Activated CD4-positive, CD25-positive, alpha-beta regulatory T cell treated with anti-CD3 and anti-CD28 coated beads, Interleukin-2, amount 50 U/mL, for 24 hours (primary cell): ENCODE results near the gene GLDC.
"Not testable (repeated sequence)": the region's sequence is repeated elsewhere in the genome, so short reads cannot be mapped to it uniquely, and the experiment has no call there.

Experiments
- ATAC-seq, 2 donors: fragments of 150-1000 bp; cut with Tn5 transposase; one replicate each; pipeline ENCODE4 v1.10.0; 2021; ENCODE audit warnings: mild to moderate bottlenecking in 1 of 2, moderate library complexity in 1 of 2

Gene GLDC

DNA sequence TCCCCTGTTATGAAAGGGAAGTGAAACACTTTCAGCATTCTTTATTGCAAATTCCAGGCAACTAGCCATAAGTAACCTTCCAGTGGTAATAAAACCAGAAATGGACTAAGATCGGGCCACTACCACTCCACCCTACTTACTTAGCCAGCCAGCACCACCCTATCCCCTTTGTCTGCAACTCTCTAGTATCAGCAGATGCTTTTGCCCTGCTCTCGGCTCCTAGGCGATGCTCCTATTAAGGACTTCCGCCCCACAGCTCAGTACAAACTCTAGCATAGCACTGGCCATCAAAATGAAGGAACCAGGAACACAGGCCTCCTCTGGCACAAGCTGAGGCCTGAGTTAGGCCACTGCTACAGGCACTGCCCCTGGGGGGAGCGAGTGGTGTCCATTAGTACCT, 81.2 kb downstream of the GLDC start:
- no peak for ATAC-seq

DNA sequence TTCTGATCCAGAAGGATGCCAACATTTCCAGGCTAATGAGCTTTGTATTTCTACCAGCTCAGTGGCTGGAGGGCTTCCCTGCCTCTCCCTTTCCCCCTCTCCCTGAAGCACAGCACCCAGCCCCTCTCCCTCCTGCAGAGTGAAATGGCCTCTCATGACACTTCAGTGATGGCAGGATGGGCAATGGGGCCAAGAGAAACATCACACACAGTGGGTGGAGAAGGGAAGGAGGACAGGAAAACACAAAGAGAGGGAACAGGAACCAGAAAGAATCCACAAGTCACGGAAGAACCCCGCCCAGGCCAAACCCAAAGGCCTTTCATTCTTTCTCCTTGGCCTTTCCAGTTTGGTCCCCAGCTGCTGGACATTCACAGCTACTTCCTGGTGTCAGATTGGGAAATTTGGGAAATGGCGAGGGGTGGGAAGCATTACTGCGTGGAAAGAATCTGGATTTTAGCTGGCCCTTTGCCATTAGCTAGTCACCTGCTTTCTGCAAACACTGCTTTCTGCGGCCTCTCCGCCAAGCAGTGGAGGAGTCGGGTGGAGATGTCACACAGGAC, 82.6 kb downstream of the GLDC start:
- no peak for ATAC-seq

DNA sequence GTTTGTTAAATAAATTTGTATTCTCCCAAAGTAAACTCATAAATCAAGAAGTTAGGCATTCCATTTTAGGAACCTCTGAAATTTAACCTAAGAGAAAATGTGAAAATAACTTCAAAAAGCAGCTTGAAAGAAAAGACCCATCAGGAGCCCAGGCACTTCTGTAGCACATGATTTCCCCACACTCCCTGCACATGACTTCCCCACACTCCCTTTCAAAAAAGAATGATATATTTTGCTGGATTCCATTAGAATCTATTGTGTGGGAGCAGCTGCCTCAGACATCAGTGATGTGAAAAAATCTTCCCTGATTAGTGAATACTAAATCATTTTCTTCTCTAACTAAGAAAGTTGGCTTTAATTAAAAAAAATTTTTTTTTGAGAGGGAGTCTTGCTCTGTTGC, 83.3 kb downstream of the GLDC start:
- ATAC-seq: no peak

DNA sequence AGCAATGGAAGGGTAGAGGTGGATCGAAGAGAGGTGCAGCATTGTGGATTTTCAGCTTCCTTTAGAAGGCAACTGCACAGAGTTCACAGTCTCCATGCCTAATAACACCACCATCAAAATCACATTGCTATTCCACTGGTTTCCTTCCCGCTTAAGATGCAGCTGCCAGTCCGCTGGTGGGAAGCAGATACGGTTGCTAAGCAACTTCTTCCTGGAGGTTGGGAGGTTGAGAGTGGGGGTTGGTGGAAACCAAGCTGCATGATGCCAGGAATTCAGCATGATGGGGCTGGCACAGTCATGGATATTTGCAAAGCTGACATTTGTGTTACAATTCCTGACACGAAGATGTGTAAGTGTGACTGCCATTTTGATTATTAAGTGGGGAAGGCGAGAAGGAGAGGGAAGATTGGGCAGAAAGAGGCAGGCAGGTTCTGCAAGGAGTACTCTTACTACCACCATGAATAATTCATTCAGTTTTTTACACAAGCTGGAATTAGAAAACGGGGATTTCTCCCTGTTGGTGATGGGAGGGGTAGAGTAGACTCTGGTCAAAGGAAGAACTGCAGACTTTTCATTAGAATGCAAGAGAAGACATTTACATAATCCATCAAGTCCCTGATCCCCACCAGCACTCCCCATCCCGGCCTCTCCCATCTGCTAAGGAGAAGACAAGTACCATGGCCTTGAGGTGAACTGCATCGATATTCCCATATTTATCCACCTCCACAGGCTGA, 87.5 kb downstream of the GLDC start:
- ATAC-seq: no peak

DNA sequence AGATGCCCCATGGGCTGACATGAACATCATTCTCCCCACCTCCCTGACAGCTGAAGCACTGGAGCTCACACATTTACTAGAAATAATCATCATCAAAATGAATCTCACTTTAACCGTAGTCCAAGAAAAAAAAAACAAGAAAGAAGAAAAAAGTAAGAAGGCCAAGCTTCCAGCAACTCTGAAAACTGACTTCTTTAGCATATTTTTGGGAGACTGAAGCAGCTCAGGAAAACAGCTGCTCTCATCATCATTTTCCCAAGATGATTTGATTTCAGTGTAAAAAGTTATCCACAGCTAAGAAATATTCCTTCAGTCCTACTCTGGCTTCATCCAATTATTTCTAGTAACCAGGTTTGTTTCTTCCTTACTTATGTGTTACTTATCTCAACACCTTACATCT, 91.7 kb downstream of the GLDC start:
- no peak for ATAC-seq

DNA sequence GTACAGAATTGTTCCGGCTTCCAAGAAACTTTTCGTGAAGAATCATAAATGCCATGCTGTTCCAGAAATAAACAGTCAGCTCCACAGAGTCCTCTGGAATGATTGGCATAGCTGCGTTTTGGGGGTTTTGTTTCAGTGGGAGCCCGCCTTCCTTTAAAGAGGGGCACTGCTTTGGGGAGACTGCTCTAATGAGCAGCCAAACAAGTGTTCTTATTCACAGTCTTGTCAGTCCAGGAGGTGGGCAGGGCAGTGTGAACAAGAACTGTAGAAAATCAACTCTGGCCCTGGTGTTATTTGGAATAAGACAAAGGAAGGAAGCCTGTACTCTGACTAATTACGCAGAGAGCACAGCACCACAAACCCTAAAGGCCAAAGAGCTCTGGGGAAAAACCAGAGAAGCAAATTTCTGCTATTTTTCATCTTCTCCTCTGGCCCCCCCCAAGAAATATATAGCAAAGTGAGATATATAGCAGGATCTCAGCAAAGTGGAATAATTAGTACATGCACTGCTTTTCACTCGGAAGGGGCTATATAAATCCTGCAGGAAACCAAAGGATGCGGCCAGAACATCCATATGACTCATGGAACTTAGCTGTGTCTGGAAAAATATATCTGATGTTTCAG, 92.9 kb downstream of the GLDC start:
- ATAC-seq: no peak

DNA sequence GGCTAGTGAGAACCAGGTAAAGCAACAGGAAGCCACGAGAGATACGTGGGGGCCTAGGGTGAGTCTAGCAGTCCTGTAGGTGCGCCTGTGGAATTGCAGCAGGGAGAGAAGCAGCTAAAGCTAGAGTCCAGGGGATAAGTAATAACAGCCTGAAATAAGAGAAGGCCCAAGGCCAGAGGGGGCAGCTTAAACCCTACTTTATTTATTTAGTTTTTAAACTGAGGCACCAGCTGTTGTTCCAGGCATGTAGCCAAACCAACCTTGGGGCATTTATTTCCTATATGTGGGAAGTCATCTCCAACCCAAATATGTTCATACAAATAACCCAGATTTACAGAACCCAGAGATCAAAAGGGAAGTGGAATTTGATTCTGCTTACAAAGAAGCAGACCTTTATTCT, 93.5 kb downstream of the GLDC start:
- ATAC-seq: no peak

DNA sequence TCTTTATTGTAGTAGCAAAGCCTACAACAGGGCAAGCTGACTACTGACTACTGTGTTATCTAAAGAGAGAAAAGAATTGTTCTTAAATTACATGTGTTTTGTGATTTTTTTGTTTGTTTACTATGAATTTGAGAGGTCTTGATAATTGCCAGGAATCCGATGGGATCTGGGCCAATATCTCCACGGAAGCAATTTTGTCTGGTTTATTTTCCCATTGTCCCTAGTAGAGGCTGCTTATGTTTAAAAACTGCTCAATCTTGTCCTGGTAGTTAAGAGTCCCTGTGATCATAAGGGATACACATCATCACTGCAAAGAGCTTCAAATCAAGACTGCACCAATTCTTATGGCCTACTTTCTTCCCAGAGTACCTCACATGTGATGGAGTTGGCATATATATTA, 94.4 kb downstream of the GLDC start:
- no peak for ATAC-seq

DNA sequence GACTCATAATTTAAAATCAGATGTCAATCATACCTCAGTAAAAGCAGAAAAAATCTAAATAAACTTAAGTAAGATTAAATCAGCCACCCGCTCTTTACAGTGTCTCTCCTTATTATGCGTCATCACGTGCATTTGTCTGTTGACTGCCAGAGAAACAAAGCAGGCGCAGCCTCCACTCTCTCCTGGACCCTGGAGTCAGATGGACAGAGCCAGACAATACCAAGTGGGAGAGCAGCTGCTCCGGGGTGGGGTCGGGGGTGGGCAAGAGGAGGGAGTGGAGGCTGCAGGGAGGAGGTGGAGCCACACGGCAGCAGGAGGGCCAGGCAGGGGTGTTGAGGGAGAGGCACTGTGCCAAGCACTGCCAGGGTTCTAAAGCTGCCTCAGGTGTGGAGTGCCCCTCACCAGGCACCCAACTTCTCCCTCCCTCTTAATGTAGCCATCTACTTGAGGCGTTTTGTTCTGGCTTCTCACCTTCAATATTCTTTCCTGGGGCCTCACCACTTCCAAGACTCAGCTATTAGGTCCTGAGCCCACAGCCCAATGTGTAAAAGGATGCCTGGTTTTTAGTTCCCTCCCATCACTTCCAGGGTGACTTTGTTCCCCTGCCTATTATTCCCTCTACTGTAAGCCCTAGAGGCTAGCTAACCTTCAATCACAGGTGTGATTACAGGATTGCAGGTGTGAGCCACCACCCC, 96.3 kb downstream of the GLDC start:
- no peak for ATAC-seq

DNA sequence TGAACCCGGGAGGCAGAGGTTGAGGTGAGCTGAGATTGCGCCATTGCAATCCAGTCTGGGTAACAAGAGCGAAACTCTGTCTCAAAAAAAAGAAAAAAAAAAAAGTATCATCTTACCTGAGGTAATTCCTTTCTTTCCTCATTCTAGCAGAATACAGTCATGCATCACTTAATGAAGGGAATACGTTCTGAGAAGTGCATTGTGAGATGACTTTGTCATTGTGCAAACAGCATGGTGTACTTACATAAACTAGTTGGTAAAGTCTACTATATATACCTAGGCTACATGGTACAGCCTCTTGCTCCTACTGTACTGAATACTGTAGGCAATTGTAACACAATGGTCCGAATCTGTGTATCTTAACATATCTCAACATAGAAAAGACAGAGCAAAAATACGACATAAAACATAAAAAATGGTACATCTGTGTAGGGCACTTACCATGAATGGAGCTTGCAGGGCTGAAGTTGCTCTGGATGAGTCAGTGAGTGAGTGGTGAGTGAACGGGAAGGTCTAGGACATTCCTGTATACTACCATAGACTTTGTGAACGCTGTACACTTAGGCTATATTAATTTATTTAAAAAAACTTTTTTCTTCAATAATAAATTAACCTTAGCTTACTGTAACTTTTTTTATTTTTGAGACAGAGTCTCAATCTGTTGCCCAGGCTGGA, 100.4 kb downstream of the GLDC start:
- no peak for ATAC-seq

DNA sequence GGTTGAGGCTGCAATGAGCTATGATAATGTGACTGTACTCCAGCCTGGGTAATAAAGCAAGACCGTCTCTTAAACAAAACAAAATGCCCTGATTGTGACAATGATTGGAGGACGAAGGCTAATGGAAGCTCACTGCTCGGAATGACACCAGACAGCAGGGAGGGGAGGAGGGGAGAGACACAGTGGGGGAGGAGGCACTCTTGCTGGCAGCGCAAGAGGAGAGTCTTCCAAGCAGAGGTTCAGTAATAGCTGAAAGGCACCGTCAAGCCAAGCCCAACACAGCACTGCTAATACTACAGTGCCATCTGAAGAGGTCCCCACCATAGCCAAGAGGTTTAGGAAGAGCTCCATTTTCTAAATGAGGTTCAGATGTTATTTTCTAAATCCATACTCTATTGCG, 102.3 kb downstream of the GLDC start:
- no peak for ATAC-seq

DNA sequence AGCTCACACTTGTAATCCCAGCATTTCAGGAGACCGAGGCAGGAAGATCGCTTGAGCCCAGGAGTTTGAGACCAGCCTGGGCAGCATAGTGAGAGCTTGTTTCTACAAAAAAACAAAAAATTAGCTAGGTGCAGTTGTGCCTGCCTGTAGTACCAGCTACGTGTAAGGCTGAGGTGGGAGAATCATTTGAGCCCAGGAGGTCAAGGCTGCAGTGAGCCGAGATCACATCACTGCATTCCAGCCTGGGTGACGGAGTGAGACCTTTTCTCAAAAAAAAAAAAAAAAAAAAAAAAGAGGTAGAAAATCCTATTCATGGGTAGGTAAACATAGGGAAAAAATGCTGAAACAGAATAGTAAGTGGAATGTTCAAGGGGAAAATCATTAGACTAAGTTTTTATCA, 102.9 kb downstream of the GLDC start:
- ATAC-seq: not testable (repeated sequence)

DNA sequence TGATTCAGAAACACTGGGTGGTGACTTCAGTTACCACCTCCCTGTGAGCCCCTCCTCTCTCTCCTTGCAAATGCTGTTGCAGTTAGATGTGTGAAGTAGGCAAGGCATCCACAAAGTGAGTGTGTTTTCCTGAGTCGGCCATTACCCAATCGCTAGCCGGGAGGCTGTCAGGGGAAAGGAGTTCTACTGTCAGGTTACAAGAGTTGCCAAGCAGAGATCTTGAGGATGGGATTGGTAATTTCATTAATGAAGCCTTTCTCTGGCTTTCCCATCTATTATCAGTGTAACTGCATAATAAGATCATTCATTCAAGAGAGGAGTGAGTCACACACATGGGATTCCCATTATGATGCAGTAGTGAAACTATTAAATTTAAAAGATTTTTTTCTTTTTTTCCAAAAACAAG, 106.9 kb downstream of the GLDC start:
- ATAC-seq: no peak

DNA sequence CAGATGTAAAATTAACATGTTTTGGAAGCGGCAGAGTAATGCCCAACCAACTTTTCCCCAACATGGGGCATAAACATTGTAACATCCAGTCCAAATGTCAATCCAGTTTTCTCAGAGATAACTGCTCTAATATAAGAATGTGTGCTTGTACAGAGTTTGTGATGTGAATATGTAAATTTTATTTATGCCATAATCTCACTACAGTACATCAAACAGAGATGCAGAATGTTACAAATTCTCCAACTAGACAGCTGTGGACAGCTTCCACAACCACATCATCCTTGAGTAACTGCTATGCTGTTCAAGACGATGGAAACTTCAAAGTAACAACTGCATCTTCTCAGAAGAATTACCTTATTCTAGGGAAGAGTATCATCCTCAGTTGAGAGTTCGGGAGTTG, 109.9 kb downstream of the GLDC start:
- no peak for ATAC-seq

DNA sequence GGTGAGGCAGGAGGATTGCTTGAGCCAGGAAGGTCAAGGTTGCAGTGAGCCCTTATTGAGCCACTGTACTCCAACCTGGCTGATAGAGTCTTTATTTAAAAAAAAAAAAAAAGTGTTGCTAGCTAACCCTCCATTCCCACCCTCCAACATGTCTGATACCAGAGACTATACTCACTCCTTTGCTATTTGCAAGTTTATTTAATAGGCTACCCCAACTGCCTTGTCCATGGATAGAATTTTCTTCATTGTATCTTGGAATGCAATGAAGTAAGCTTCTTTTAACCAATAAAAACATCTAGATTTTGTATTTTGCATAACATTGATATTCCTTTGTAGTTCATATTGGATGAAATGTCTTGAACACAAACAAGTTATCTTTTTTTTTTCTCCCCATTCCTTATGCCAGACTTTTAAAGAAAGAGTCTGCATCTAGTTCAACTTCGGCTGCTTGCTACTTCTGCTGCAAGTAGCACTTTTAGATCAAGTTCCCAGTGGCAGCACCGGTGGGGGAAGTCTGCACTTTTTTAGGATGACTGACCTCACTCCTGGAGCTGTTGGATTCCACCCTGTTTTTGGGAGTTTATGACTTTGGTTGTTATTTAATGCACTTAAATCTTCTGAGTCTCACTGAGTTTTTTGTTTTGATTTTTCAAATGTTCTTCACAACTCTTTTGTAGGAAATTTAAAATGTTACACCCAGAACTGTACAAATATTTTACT, 120.0 kb downstream of the GLDC start:
- no peak for ATAC-seq

DNA sequence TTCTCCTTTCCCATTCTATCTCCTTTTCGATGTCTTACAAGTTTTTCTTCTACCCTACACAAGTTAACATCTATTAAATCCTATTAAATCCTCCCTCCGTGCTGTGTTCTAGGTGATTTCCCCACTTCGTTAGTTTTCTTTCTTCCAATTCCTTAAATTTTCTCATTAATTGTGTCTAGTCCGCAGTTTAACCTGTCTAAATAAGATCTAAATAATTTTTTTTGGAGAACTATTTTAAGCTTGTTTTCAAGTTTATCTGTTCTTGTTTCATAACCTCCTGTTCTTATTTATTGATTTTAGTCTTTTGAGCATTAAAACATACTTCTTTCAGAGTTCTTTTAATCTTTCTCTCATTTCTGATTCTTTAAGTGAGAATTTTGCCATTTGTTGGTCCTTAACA, 123.3 kb downstream of the GLDC start:
- ATAC-seq: no peak

DNA sequence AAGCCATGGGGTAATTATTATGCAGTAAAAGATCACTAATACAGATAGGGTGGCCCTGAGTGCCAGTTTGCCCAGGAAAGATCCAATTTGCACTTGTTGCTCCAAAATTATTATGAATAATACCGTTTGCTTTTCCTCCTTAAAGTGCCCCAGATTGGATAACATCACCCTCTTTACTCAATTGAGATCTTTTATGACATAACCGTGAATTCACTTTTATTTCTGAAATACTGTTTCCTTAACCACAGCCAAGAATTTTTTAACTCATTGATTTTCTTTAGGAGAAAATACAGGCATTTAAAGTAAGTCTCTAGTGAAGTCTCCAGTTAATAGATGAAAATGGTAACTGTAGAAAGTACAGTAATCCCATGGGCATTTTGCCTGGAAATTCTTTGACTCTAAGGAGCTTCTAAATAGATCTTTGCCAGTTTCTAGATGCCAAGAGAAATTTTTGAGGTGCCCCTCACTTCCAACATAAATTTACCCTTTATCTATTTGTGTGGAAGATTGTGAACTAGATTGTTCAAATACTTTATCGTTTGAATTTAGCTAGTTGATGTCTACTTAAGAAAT, 133.4 kb downstream of the GLDC start:
- ATAC-seq: no peak

DNA sequence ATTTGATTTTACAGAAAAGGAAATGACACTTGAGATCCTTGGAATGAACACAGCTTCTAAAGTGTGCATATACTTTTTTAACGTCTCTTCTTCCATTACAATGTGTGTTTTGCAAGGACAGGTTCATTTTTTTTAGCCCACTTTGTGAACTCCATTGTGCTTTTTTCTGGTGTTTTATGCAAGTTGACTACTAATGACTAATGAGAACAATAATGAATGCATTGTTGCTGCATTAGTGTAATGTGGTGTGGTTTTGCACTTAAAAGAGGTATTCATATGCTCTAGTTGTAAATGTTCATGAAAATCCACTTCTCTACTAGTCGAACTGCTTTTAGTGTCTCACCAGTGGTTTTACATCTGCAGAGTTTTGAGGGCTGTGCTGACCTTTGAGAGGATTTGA, 139.0 kb downstream of the GLDC start:
- ATAC-seq: no peak

DNA sequence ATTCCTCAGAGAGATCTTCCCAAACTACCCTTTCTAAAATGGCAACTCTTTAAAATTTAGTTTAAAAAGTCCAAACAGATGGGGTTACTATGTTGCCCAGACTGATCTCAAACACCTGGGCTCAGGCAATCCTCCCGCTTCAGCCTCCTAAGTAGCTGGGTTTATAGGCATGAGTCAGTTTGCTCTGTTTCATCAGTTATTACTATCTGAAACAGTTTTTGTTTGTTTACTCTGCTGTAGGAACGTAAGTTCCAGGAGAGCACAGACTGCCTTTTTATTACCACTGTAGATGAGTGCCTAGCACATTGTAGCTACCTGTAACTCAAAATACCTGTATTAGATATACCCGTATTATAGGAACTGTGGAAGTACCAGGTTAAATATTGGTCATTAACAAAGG, 143.1 kb downstream of the GLDC start:
- ATAC-seq: no peak

DNA sequence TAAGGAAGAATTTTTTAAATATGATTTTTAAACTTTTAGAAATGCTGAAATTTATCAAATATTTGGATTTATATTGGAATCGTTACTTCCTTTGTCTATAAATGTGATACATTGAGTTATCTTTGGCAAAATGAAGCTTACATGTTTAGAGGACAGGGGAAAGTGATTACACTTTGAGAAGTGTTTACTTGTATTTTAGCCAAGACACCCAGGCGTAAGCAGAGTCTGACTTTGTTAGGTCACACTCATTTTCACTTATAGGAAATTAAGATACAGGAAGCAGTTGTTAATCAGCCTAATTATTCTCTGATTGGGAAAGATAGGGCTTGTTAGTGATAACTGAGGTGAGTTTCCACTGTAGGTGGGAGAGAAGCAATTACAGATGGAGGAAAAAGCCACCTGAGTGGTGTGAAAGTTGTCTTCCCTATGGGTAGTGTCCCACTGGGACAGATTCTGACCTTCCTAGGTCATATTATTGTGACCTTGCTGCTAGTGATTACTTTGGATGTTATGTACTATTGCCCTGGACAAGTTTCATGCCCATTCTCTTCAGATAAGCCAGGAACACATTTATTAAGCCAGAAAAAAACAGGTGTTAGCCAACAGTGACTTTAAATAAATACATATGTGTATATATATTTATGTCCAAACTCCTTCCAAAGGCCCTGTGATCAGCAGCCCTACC, 143.9 kb downstream of the GLDC start:
- no peak for ATAC-seq

DNA sequence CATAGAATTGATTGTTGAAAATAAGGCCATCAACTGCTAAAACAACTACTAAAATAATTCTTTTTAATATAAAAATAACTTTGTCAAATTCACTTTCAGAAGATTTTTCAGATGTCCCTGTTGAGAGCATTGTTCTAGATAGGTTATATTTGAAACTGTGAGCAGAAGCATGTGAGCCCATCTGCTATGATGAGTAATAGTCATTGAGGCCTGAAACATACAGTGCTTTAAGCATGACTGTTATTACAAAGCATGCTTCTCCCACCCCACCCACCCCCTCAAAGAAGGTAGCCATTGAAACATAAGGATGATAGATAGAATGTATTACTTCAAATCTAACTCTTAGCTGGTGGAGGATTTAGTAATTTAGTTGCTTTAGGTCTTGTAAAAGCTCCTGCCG, 146.5 kb downstream of the GLDC start:
- ATAC-seq: peak in 1 of 2 donors; percentile 58

DNA sequence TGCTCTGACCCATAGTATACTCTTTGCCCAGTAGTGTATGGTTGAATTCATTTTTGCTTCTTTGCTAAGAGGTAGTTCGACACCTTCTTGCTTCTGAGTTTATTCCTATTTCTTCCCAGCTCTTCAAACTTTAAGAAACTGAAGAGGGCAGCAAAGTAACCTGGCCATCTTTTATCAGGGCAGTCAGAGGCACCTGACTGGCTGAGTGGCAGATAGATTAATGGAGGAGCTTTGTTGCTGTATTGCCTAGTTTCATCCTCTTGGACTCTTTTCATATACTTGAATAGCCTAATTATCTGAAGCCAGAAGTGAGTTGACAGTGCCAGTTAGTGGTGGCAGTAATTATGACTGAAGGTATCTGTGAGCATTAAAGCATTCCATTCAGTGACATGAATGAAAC, 150.1 kb downstream of the GLDC start:
- no peak for ATAC-seq
